ENCODE measurements around the gene ZC3H18. TPM values are rescaled to one million over a fixed set of nuclear protein-coding genes. Genes with fewer than 3 reads are reported as not detected.

ZC3H18 gene
- total RNA-seq, 1 experiment from 2014 or later, result 57.8 TPM

DNA sequence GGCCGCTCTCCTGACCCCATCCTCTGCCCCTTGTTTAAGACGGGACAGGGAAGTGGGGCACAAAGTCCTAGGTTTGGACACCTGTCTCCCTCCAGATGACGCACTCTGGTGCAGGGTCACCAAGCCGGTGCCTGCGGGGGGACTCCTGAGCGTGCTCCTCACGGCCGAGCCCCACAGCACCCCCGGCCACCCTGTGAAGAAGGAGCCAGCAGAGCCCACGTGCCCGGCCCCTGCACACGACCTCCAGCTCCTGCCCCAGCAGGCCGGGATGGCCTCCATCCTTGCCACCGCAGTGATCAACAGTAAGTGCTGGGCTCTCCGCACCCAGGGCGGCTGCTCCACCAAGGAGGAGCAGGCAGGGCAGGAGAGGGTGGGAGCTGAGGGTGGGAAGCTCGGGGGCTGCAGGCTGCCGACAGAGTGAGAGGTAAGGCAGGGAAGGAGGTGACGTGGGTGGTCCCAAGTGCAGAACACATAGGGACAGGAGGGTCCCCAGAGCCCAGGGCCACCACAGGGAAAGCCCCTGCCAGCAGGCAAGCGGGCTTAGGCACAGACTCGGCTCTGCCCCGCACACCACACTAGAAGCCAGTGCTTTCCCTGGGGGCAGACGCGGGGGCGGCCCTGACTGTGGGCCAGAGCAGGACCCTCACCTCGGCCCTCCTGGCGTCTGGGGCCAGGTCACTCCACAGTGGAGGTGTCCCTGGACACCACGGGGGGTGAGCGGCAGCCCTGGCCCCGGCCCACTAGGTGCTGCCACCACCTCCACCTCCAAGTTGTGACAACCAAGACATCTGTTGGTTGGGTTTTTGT, 42.1 kb upstream of the ZC3H18 start:
- H3K9me2 ChIP-seq (ENCODE audit: insufficient read depth), result no peaks in the 10 kb centered on the region
- no peak overlapping the region for H3K4me3 ChIP-seq (replicated peaks in 1 of 2; ENCODE audit: low read depth in 1 of 2, low read length in 2 of 2)
- no peak overlapping the region for H3K27ac ChIP-seq (ENCODE audit: low read depth, low read length)
- H3K27me3 ChIP-seq (ENCODE audit: insufficient read depth, low read length), result no peaks in the 10 kb centered on the region
- CTCF ChIA-PET, result no interaction called here
- ATAC-seq (no peak), DNase-seq (ENCODE audit: low read depth, low spot score) (no peak)
- no peak overlapping the region for H3K9ac ChIP-seq (ENCODE audit: low read length)
- no peaks in the 10 kb centered on the region for H3K9me3 ChIP-seq (ENCODE audit: control insufficient read depth in 1 of 2, insufficient read depth in 1 of 2, low read depth in 1 of 2, low read length in 2 of 2)
- no peaks in the 10 kb centered on the region for H3K79me2 ChIP-seq (ENCODE audit: insufficient read depth, low read length)
- TF ChIP-seq, protein P1, sequence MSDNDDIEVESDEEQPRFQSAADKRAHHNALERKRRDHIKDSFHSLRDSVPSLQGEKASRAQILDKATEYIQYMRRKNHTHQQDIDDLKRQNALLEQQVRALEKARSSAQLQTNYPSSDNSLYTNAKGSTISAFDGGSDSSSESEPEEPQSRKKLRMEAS (IDR thresholded peaks at IDR 0.05), result no peak
- no peak for TF ChIP-seq SRF (IDR thresholded peaks at IDR 0.05; ENCODE audit: low read depth)
- no peak for TF ChIP-seq YY1 (IDR thresholded peaks at IDR 0.05; ENCODE audit: extremely low read depth, insufficient replicate concordance, low read depth, low read length)
- no peak for TF ChIP-seq FOSL1 (IDR thresholded peaks at IDR 0.05; ENCODE audit: low read depth)
- TF ChIP-seq RAD21 (IDR thresholded peaks at IDR 0.05; ENCODE audit: low read depth), result no peak
- TF ChIP-seq ZNF274 (IDR thresholded peaks at IDR 0.05; ENCODE audit: low read depth, low read length), result no peak
- TF ChIP-seq TCF7L2 (IDR thresholded peaks at IDR 0.05; ENCODE audit: borderline replicate concordance, extremely low read depth, insufficient read depth, insufficient read length), result no peak
- TF ChIP-seq EGR1 (IDR thresholded peaks at IDR 0.05; ENCODE audit: low read depth), result no peak
- no peak for TF ChIP-seq ZFX (IDR thresholded peaks at IDR 0.05)
- no peak for TF ChIP-seq POLR2AphosphoS5 (IDR thresholded peaks at IDR 0.05; ENCODE audit: low read depth, low read length)
- no peak for TF ChIP-seq EZH2 (IDR thresholded peaks at IDR 0.05)
- TF ChIP-seq SIN3A (IDR thresholded peaks at IDR 0.05; ENCODE audit: low read depth), result no peak
- no peak for TF ChIP-seq POLR2A (IDR thresholded peaks at IDR 0.05; ENCODE audit: borderline replicate concordance, extremely low read depth, insufficient read depth, insufficient read length)
- TF ChIP-seq ELF1 (IDR thresholded peaks at IDR 0.05; ENCODE audit: borderline replicate concordance, low read depth), result no peak
- no peak for TF ChIP-seq CEBPB (IDR thresholded peaks at IDR 0.05; ENCODE audit: low read depth)
- TF ChIP-seq, protein P2, sequence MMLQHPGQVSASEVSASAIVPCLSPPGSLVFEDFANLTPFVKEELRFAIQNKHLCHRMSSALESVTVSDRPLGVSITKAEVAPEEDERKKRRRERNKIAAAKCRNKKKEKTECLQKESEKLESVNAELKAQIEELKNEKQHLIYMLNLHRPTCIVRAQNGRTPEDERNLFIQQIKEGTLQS (IDR thresholded peaks at IDR 0.05), result no peak
- TF ChIP-seq, protein P3, sequence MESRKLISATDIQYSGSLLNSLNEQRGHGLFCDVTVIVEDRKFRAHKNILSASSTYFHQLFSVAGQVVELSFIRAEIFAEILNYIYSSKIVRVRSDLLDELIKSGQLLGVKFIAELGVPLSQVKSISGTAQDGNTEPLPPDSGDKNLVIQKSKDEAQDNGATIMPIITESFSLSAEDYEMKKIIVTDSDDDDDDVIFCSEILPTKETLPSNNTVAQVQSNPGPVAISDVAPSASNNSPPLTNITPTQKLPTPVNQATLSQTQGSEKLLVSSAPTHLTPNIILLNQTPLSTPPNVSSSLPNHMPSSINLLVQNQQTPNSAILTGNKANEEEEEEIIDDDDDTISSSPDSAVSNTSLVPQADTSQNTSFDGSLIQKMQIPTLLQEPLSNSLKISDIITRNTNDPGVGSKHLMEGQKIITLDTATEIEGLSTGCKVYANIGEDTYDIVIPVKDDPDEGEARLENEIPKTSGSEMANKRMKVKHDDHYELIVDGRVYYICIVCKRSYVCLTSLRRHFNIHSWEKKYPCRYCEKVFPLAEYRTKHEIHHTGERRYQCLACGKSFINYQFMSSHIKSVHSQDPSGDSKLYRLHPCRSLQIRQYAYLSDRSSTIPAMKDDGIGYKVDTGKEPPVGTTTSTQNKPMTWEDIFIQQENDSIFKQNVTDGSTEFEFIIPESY (IDR thresholded peaks at IDR 0.05; ENCODE audit: extremely low read depth, insufficient replicate concordance, low read length), result no peak
- no peak for TF ChIP-seq JUND (IDR thresholded peaks at IDR 0.05)
- TF ChIP-seq SP1 (IDR thresholded peaks at IDR 0.05; ENCODE audit: low read depth), result no peak
- H3K4me2 ChIP-seq (ENCODE audit: low read length), result no peak overlapping the region
- H4K20me1 ChIP-seq (ENCODE audit: insufficient read depth), result no peaks in the 10 kb centered on the region
- intact Hi-C loops (cut with micrococcal nuclease), result loop anchor here (1.0 to 5.0 kb wide), 2 partner anchors 71 to 85 kb away; no protein-coding TSS in a partner anchor
- no peak overlapping the region for H2AFZ ChIP-seq (ENCODE audit: low read depth, low read length, poor library complexity, severe bottlenecking)
- RAD21 ChIA-PET (ENCODE audit: low non-redundant PET in 1 of 2, low total read pairs in 2 of 2, uncharacterized antibody in 2 of 2, unreplicated experiment in 2 of 2), result interaction anchor here (0.5 to 0.7 kb wide), 2 partner anchors 82 to 387 kb away, joined by 3 to 4 read pairs; no protein-coding TSS in a partner anchor
- BruUV-seq (replicated peaks), result no TSS peak
- POLR2A ChIA-PET, result no interaction called here
- H3K36me3 ChIP-seq (ENCODE audit: control insufficient read depth in 1 of 2, insufficient read depth in 2 of 2, low read length in 2 of 2), result 0 out of 4 replicates have a peak, but pooled peaks cover 0 to 2% of the 10 kb centered on the region in 2 experiments
- H3K4me1 ChIP-seq (ENCODE audit: control insufficient read depth in 1 of 2, insufficient read depth in 2 of 2, low read length in 2 of 2), result peaks cover 0 to 10% of the 10 kb centered on the region in 2 experiments; a peak in 3 of 4 replicates
